Neural cell (in vitro differentiated cells): Measurements from ENCODE around the gene INPP1. TPM values are rescaled to one million over a fixed set of nuclear protein-coding genes. Genes with fewer than 3 reads are reported as not detected.

Experiments used
- H2AFZ ChIP-seq: fragments of 200-600, 300-800 bp; sonication (generic), shearing (Covaris generic); 2 replicates; pipeline ENCODE4 v1.6.0; 2014; ENCODE audit warnings: low read depth, mild to moderate bottlenecking, antibody characterized with exemption, low read length, moderate library complexity
- H3F3A ChIP-seq: fragments of 200-600 bp; shearing (Covaris generic); 2 replicates; pipeline ENCODE4 v1.6.1; 2016; ENCODE audit warnings: mild to moderate bottlenecking, moderate library complexity, mixed read lengths, antibody characterized with exemption, low read length; ENCODE audit not compliant: insufficient read depth, poor library complexity, severe bottlenecking
- H3K27ac ChIP-seq: fragments of 200-600, 300-800 bp; sonication (generic), shearing (Covaris generic); 2 replicates; pipeline ENCODE4 v1.5.1; 2014; ENCODE audit warnings: mild to moderate bottlenecking, low read length, moderate library complexity
- H3K27me3 ChIP-seq: fragments of 300-800, 200-600 bp; sonication (generic), shearing (Covaris generic); 2 replicates; pipeline ENCODE4 v1.6.0; 2014; ENCODE audit warnings: mild to moderate bottlenecking, low read depth, low read length, moderate library complexity; ENCODE audit not compliant: insufficient read depth
- H3K36me3 ChIP-seq: fragments of 300-800, 200-600 bp; sonication (generic), shearing (Covaris generic); 2 replicates; pipeline ENCODE4 v1.5.1; 2014; ENCODE audit warnings: mild to moderate bottlenecking, antibody characterized with exemption, low read length, moderate library complexity; ENCODE audit not compliant: insufficient read depth
- H3K4me2 ChIP-seq: fragments of 300-800, 200-600 bp; sonication (generic), shearing (Covaris generic); 2 replicates; pipeline ENCODE4 v1.6.0; 2014; ENCODE audit warnings: mild to moderate bottlenecking, low read length
- H3K4me3 ChIP-seq: fragments of 300-800, 200-600 bp; sonication (generic), shearing (Covaris generic); 2 replicates; pipeline ENCODE4 v1.5.1; 2014; ENCODE audit warnings: mild to moderate bottlenecking, low read length, moderate library complexity
- H3K79me2 ChIP-seq: fragments of 200-600 bp; shearing (Covaris generic); replicated peaks from 2 replicates; pipeline ENCODE4 v1.6.0; 2014; ENCODE audit warnings: mild to moderate bottlenecking, low read length, moderate library complexity; ENCODE audit not compliant: insufficient read depth
- H3K9ac ChIP-seq: fragments of 300-800, 200-600 bp; sonication (generic), shearing (Covaris generic); 2 replicates; pipeline ENCODE4 v1.6.1; 2016; ENCODE audit warnings: mild to moderate bottlenecking, low read length, mixed read lengths
- H3K9me2 ChIP-seq: fragments of 200-600 bp; shearing (Covaris generic); 2 replicates; pipeline ENCODE4 v1.6.1; 2016; ENCODE audit warnings: mild to moderate bottlenecking, low read length, mixed read lengths; ENCODE audit not compliant: insufficient read depth
- H3K9me3 ChIP-seq: fragments of 200-600, 300-800 bp; sonication (generic), shearing (Covaris generic); 2 replicates; pipeline ENCODE4 v1.6.1; 2016; ENCODE audit warnings: mild to moderate bottlenecking, mixed run types, low read length, moderate library complexity, mixed read lengths
- H4K20me1 ChIP-seq: fragments of 200-600 bp; shearing (Covaris generic); 2 replicates; pipeline ENCODE4 v1.6.1; 2016; ENCODE audit warnings: mild to moderate bottlenecking, mixed run types; ENCODE audit not compliant: insufficient read depth
- CTCF ChIP-seq: fragments of 450-650 bp; IDR thresholded peaks from 2 replicates; pipeline ENCODE4 v1.5.1; 2014; ENCODE audit warnings: antibody characterized with exemption, mild to moderate bottlenecking, moderate library complexity; ENCODE audit not compliant: poor library complexity, severe bottlenecking
- EP300 ChIP-seq: fragments of 450-650 bp; conservative IDR thresholded peaks from 2 replicates; pipeline ENCODE4 v1.6.1; 2014; ENCODE audit warnings: antibody characterized with exemption, mild to moderate bottlenecking, moderate library complexity; ENCODE audit not compliant: poor library complexity, severe bottlenecking
- EZH2 ChIP-seq: fragments of 200-600, 300-800 bp; shearing (Covaris generic), sonication (generic); IDR thresholded peaks from 2 replicates; pipeline ENCODE4 v1.6.1; 2014; ENCODE audit warnings: antibody characterized with exemption, low read length, borderline replicate concordance, mild to moderate bottlenecking; ENCODE audit not compliant: insufficient read depth, poor library complexity, severe bottlenecking
- MXI1 ChIP-seq: fragments of 450-650 bp; conservative IDR thresholded peaks from 2 replicates; pipeline ENCODE4 v1.6.1; 2014; ENCODE audit warnings: antibody characterized with exemption, mild to moderate bottlenecking; ENCODE audit not compliant: poor library complexity, severe bottlenecking
- POLR2AphosphoS5 ChIP-seq: IDR thresholded peaks from 2 replicates; pipeline ENCODE4 v1.6.1; 2012
- RAD21 ChIP-seq: fragments of 450-650 bp; conservative IDR thresholded peaks from 2 replicates; pipeline ENCODE4 v1.6.1; 2014; ENCODE audit warnings: antibody characterized with exemption, mild to moderate bottlenecking, moderate library complexity
- REST ChIP-seq: IDR thresholded peaks from 2 replicates; pipeline ENCODE4 v1.6.1; 2012; ENCODE audit warnings: borderline replicate concordance
- SMC3 ChIP-seq: fragments of 450-650 bp; conservative IDR thresholded peaks from 2 replicates; pipeline ENCODE4 v1.6.1; 2014; ENCODE audit warnings: antibody characterized with exemption, mild to moderate bottlenecking, moderate library complexity; ENCODE audit not compliant: poor library complexity
- TAF1 ChIP-seq: IDR thresholded peaks from 2 replicates; pipeline ENCODE4 v1.6.1; 2012; ENCODE audit warnings: low read depth
- polyA plus RNA-seq: library from polyadenylated mRNA; depleted of rRNA; stranded (reverse); fragments of >200 nt; gene quantifications from 2 replicates; pipeline ENCODE4 v1.2.3, GENCODE V29; 2014

Gene INPP1
- polyA plus RNA-seq, 1 donor from 2014 or later, result 15.1 TPM

GRCh38 chr2:190402986-190403603 is 59.7 kb downstream of the INPP1 start:
- no peaks in the 10 kb centered on the region for H3K79me2 ChIP-seq

GRCh38 chr2:190404487-190404886 is 61.1 kb downstream of the INPP1 start:
- Histone ChIP-seq H2AFZ (no peak overlapping the region), H3K36me3 (no peaks in the 10 kb centered on the region), H3F3A (no peaks in the 10 kb centered on the region), H3K9ac (no peak overlapping the region), H3K79me2 (peaks cover 5% of the 10 kb centered on the region), H3K9me3 (no peaks in the 10 kb centered on the region), H3K4me3 (no peak overlapping the region), H3K4me2 (no peak overlapping the region), H3K27ac (no peak overlapping the region), H3K27me3 (no peaks in the 10 kb centered on the region), H3K9me2 (no peaks in the 10 kb centered on the region), H4K20me1 (no peaks in the 10 kb centered on the region)
- no peak for TF ChIP-seq CTCF
- TF ChIP-seq EP300, result no peak
- TF ChIP-seq TAF1, result no peak
- TF ChIP-seq REST, result no peak
- TF ChIP-seq MXI1, result no peak
- TF ChIP-seq SMC3, result no peak
- no peak for TF ChIP-seq POLR2AphosphoS5

More at GRCh38 chr2:190402986-190403603, 59.7 kb downstream of the INPP1 start:
- H3K9me3 ChIP-seq, result no peaks in the 10 kb centered on the region
- H3K27ac ChIP-seq, result no peak overlapping the region
- no peak overlapping the region for H3K4me3 ChIP-seq
- H4K20me1 ChIP-seq, result no peaks in the 10 kb centered on the region
- no peak overlapping the region for H3K4me2 ChIP-seq
- H3K9me2 ChIP-seq, result no peaks in the 10 kb centered on the region
- no peaks in the 10 kb centered on the region for H3K36me3 ChIP-seq
- H3F3A ChIP-seq, result no peaks in the 10 kb centered on the region
- TF ChIP-seq REST (no peak), MXI1 (no peak), RAD21 (no peak), POLR2AphosphoS5 (no peak), CTCF (no peak), EZH2 (no peak)
- H3K27me3 ChIP-seq, result no peaks in the 10 kb centered on the region
- no peak overlapping the region for H2AFZ ChIP-seq
- no peak overlapping the region for H3K9ac ChIP-seq
